Measurements from ENCODE around the gene UTP4.

- TF ChIP-seq CTCF (conservative IDR thresholded peaks at IDR 0.05; ENCODE audit: low read length) (no peak), EZH2phosphoT487 (IDR thresholded peaks at IDR 0.05; ENCODE audit: borderline replicate concordance, low read depth, low read length) (no peak)
These were observed 20.6 kb upstream of the UTP4 start for GRCh38 chr16:69111876-69112230.

All from OCI-LY7 (cell line).